Measurements from ENCODE around the gene TRAF3IP3. TPM values are rescaled to one million over a fixed set of nuclear protein-coding genes. Genes with fewer than 3 reads are reported as not detected.
"Not testable (repeated sequence)": the region's sequence is repeated elsewhere in the genome, so short reads cannot be mapped to it uniquely, and the experiment has no call there.

The TRAF3IP3 gene
- total RNA-seq, 1 donor from 2014 or later: not detected

GRCh38 chr1:209767706-209768105 is 11.9 kb downstream of the TRAF3IP3 start:
- no peak for DNase-seq (ENCODE audit: extremely low read depth, low read depth, low spot score)

GRCh38 chr1:209768354-209768774 is 12.5 kb downstream of the TRAF3IP3 start:
- no peak for DNase-seq (ENCODE audit: extremely low read depth, low read depth, low spot score)

GRCh38 chr1:209769171-209769904 is 13.5 kb downstream of the TRAF3IP3 start:
- DNase-seq (ENCODE audit: extremely low read depth, low read depth, low spot score): peak; percentile 52

GRCh38 chr1:209769971-209770370 is 14.1 kb downstream of the TRAF3IP3 start:
- no peak for DNase-seq (ENCODE audit: extremely low read depth, low read depth, low spot score)

GRCh38 chr1:209770636-209771415 is 15.0 kb downstream of the TRAF3IP3 start:
- DNase-seq (ENCODE audit: extremely low read depth, low read depth, low spot score): no peak

- no peak for DNase-seq (ENCODE audit: extremely low read depth, low read depth, low spot score)
Observed at GRCh38 chr1:209772126-209772525, 16.3 kb downstream of the TRAF3IP3 start.

- DNase-seq (ENCODE audit: extremely low read depth, low read depth, low spot score): no peak
Observed at GRCh38 chr1:209774592-209774991, 18.7 kb downstream of the TRAF3IP3 start.

DNA sequence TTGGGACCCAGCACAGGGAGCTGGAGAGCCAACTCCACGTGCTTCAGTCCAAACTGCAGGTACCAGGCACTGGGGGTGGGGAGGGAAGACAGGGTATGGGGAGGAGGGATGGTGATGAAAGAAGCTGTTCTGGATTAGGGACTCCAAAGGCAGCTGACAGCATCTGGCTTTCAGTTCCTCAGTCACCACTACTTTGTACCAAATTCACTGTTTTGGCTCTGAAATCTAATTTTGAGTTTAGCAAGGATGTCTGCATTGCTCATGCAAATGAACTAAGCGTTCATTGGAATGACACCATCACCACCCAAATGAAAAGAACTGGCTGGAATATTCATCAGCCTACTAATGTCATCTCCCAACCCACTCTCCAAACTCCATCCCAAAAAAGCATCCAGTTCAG is 19.8 kb downstream of the TRAF3IP3 start:
- DNase-seq (ENCODE audit: extremely low read depth, low read depth, low spot score): no peak

GRCh38 chr1:209777587-209777986 is 21.7 kb downstream of the TRAF3IP3 start:
- DNase-seq (ENCODE audit: extremely low read depth, low read depth, low spot score): no peak

DNA sequence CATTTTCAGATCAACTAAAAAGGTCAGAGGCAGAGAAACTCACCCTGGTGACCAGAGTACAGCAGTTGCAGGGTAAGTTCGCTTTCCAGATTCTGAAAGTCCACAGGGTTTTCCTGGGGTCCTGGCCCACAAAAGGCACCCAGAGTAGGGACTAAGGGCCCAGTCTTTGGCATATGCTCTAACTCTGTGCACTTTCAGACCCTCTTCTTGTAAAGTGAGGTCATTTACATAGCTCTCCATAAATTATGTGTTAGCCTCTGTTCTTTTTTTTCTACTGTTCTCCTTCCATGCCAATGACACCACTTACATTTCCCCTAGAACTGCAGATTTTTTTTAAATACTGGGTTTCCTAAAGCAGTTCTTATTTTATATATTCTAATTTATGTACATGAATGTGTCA is 22.2 kb downstream of the TRAF3IP3 start:
- no peak for DNase-seq (ENCODE audit: extremely low read depth, low read depth, low spot score)

- DNase-seq (ENCODE audit: extremely low read depth, low read depth, low spot score): no peak
Observed at GRCh38 chr1:209780268-209780667, 24.4 kb downstream of the TRAF3IP3 start.

GRCh38 chr1:209783386-209783785 is 27.5 kb downstream of the TRAF3IP3 start:
- no peak for DNase-seq (ENCODE audit: extremely low read depth, low read depth, low spot score)

GRCh38 chr1:209784265-209785169 is 28.7 kb downstream of the TRAF3IP3 start, which contains the start of gene C1orf74:
Gene C1orf74, minus strand, starts transcription at chr1:209784559. Its CDS starts 925 bp downstream, at chr1:209783634.
- DNase-seq (ENCODE audit: extremely low read depth, low read depth, low spot score): peak; percentile 82

GRCh38 chr1:209785592-209785991 is 29.7 kb downstream of the TRAF3IP3 start:
- no peak for DNase-seq (ENCODE audit: extremely low read depth, low read depth, low spot score)

- DNase-seq (ENCODE audit: extremely low read depth, low read depth, low spot score): no peak
Observed at GRCh38 chr1:209786146-209786545, 30.3 kb downstream of the TRAF3IP3 start.

DNA sequence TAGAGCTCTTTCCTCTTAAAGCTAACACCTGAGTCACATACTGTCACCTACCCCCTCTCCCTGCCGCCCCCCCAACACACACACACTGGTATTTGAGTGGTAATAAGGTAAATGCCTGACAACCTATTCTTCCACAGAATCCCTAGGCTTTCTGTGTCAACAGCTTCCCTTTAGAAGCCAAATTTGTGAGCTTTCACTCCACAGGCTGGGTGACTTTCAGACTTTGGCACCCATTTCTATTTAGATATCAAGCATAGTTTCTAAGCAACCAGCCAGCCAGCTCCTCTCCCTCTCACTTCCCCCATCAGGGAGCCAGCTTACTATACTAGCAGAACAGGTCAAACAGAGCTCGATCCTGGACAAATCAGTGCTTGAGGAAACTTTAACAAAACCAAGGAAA is 31.7 kb downstream of the TRAF3IP3 start:
- no peak for DNase-seq (ENCODE audit: extremely low read depth, low read depth, low spot score)

DNA sequence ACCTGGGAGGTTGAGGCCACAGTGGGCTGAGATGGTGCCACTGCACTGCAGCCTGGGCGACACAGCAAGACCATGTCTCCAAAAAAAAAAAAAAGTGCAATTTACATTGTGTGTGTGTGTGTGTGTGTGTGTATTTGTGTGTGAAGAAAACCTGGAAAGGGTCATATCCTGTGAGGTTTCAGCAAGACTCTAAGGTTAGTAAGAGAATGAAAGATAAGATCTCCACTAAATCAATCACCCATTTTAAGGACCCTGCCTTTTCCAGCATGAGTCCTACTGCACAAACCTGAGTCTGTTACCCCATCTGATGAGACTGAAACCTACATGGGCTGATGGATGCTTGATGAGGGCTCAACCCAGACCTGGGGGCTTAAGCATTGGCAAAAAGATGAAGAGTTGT is 33.4 kb downstream of the TRAF3IP3 start:
- DNase-seq (ENCODE audit: extremely low read depth, low read depth, low spot score): no peak

DNA sequence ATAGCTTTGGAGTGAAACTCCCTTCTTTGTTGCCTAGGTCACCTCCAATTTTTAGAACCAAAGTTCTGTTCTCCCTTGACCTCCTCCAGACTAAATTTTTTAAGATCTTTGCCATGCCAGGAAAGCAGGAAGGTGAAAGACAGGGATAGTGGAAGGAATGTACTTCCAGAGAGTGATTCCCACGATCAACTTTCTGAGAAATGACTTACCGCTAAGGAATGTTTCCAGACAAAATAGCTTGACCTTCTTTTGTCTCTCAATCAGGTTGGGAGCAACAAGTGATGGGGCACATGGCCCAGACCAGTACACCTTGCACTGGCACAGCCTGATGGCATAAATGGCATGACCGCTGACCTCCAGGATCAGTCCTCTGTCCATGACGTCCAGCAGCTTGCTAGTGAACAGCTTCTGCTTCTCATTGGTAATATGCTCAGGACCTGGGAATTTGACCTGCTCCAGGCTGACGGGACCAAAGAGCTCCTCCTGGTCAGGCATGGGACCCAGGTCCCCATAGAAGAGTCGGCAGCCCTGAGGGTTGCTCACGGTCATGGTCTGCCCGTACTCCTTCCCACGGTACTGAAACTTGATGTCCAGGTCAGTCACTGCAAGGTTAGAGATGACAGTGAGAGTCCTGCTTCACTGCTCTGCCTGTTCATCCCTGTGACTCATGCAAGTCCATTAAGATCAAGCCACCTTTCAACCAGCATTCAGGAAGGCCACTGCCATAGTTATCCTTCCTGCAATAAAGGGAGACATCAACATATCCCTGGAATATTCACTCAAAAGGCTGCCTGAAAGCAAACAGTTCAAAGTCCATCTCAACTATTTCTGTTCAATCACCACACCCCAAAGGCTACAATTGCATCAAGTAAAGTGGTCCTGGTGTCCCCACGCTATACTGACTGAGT is 34.7 kb downstream of the TRAF3IP3 start:
- DNase-seq (ENCODE audit: extremely low read depth, low read depth, low spot score): no peak

GRCh38 chr1:209791920-209792319 is 36.1 kb downstream of the TRAF3IP3 start:
- DNase-seq (ENCODE audit: extremely low read depth, low read depth, low spot score): no peak

GRCh38 chr1:209793711-209794110 is 37.9 kb downstream of the TRAF3IP3 start:
- DNase-seq (ENCODE audit: extremely low read depth, low read depth, low spot score): not testable (repeated sequence)

All from glomerular endothelial cell (primary cell).